Kidney epithelial cell (primary cell): ENCODE results near the gene CWC15. TPM values are rescaled to one million over a fixed set of nuclear protein-coding genes. Genes with fewer than 3 reads are reported as not detected.
A peak's percentile ranks its signal among the peaks of the same experiment; 100 is the strongest.
"Not testable (repeated sequence)": the region's sequence is repeated elsewhere in the genome, so short reads cannot be mapped to it uniquely, and the experiment has no call there.

ENCODE experiments used
- DNase-seq: peaks from one replicate; pipeline ENCODE4 v3.0.0-alpha.2; 2010; ENCODE audit warnings: low read depth
- H3K27me3 ChIP-seq: 2 replicates; pipeline ENCODE4 v1.6.0; 2011; ENCODE audit warnings: low read length; ENCODE audit not compliant: control insufficient read depth, insufficient read depth
- H3K36me3 ChIP-seq: 2 replicates; pipeline ENCODE4 v1.5.1; 2011; ENCODE audit warnings: low read length; ENCODE audit not compliant: control insufficient read depth, insufficient read depth
- H3K4me3 ChIP-seq: 2 replicates; pipeline ENCODE4 v1.5.1; 2011; ENCODE audit warnings: low read depth, mild to moderate bottlenecking, control low read depth, low read length
- CTCF ChIP-seq: IDR thresholded peaks from 2 replicates; pipeline ENCODE4 v1.5.1; 2011; ENCODE audit warnings: mild to moderate bottlenecking, moderate library complexity, low read length, control low read depth, inconsistent platforms; ENCODE audit not compliant: insufficient read depth, poor library complexity, severe bottlenecking
- total RNA-seq: library from RNA; depleted of rRNA; stranded (reverse); fragments of >200 nt; gene quantifications from 2 replicates; pipeline ENCODE4 v1.2.3, GENCODE V29; 2015

Gene CWC15
- total RNA-seq: 32.0 and 43.4 TPM in 2 replicates

- DNase-seq: peak; percentile 71
- peaks cover 4% of the 10 kb centered on the region for H3K36me3 ChIP-seq
- peak within 1 kb of the TSS; percentile 99 for H3K4me3 ChIP-seq
- TF ChIP-seq CTCF: no peak
- H3K27me3 ChIP-seq: no peaks in the 10 kb centered on the region
Measured at GRCh38 chr11:94973099-94973968, at the start of gene CWC15, which contains the start of gene KDM4D. Gene CWC15 (minus strand): TSS chr11:94973556. CDS start chr11:94972185, 1,371 bp downstream. Gene KDM4D (plus strand): TSS chr11:94973709. CDS start chr11:94997373, 23,664 bp downstream.

GRCh38 chr11:95021468-95021867 lies 48.1 kb upstream of the CWC15 start:
- not testable (repeated sequence) for H3K4me3 ChIP-seq, H3K27me3 ChIP-seq, DNase-seq, H3K36me3 ChIP-seq

- H3K27me3 ChIP-seq: peaks cover 3% of the 10 kb centered on the region
- H3K4me3 ChIP-seq: no peak overlapping the region
- H3K36me3 ChIP-seq: no peaks in the 10 kb centered on the region
- no peak for TF ChIP-seq CTCF
- no peak for DNase-seq
Measured at GRCh38 chr11:95016139-95016538, 42.8 kb upstream of the CWC15 start.

- no peak for TF ChIP-seq CTCF
- Histone ChIP-seq H3K36me3 (no peaks in the 10 kb centered on the region), H3K27me3 (peaks cover 3% of the 10 kb centered on the region), H3K4me3 (no peak overlapping the region)
- DNase-seq: no peak
Measured at GRCh38 chr11:95014184-95014821, 40.9 kb upstream of the CWC15 start.

- DNase-seq: no peak
- Histone ChIP-seq H3K27me3 (peaks cover 3% of the 10 kb centered on the region), H3K4me3 (no peak overlapping the region), H3K36me3 (no peaks in the 10 kb centered on the region)
- TF ChIP-seq CTCF: no peak
Measured at GRCh38 chr11:95011376-95011775, 38.0 kb upstream of the CWC15 start.

GRCh38 chr11:95005642-95006041 lies 32.3 kb upstream of the CWC15 start:
- TF ChIP-seq CTCF: no peak
- no peak overlapping the region for H3K4me3 ChIP-seq
- no peak for DNase-seq
- H3K36me3 ChIP-seq: no peaks in the 10 kb centered on the region
- H3K27me3 ChIP-seq: no peaks in the 10 kb centered on the region
